Adrenal gland (tissue), 12 donors: ENCODE data around the gene ALDH18A1. TPM values are rescaled to one million over a fixed set of nuclear protein-coding genes. Genes with fewer than 3 reads are reported as not detected.

Experiments used
- DNase-seq, 7 donors: peaks; one replicate each; pipeline ENCODE4 v3.0.0-alpha.2; 2019 to 2020
- H3K27ac ChIP-seq, 5 donors: fragments of 200-600 bp; sonication (generic) in 4 of 5; 1 replicate in 3 of 5; 2 replicates in 2 of 5; pipeline versions ENCODE4 v1.5.1 to v1.8.0; 2016 to 2020; ENCODE audit warnings: mild to moderate bottlenecking in 1 of 5
- H3K27me3 ChIP-seq: fragments of 200-600 bp; 2 replicates; pipeline ENCODE4 v1.8.0; 2021
- H3K36me3 ChIP-seq, 2 donors: fragments of 200-600 bp; replicated peaks in 1 of 2; 1 replicate in 1 of 2; 2 replicates in 1 of 2; pipeline versions ENCODE4 v1.5.1 to v1.8.0; 2018 to 2022
- H3K4me1 ChIP-seq, 2 donors: fragments of 200-600 bp; replicated peaks in 1 of 2; 1 replicate in 1 of 2; 2 replicates in 1 of 2; pipeline versions ENCODE4 v1.5.1 to v1.8.0; 2018 to 2021
- H3K4me3 ChIP-seq, 4 donors: fragments of 200-600 bp; sonication (generic) in 3 of 4; one replicate each; pipeline ENCODE4 v1.5.1; 2016 to 2018
- H3K9me3 ChIP-seq, 3 donors: fragments of 200-600 bp; sonication (generic) in 1 of 3; replicated peaks in 1 of 3; 1 replicate in 2 of 3; 2 replicates in 1 of 3; pipeline versions ENCODE4 v1.5.1 to v1.8.0; 2016 to 2021
- CTCF ChIP-seq, 6 experiments: fragments of 450-650 bp in 4 of 6; fragments of 200-600 bp in 2 of 6; sonication (generic) in 1 of 6; IDR thresholded peaks; 1 replicate in 5 of 6; 2 replicates in 1 of 6; pipeline versions ENCODE4 v1.5.1 to v1.8.0; 2016 to 2021; ENCODE audit warnings: antibody characterized with exemption in 6 of 6, mild to moderate bottlenecking in 2 of 6, moderate library complexity in 1 of 6
- POLR2A ChIP-seq, 2 donors: fragments of 450-650 bp; IDR thresholded peaks; one replicate each; pipeline ENCODE4 v1.6.1; 2017; ENCODE audit warnings: antibody characterized with exemption in 2 of 2, mild to moderate bottlenecking in 2 of 2, moderate library complexity in 1 of 2
- WGBS, 4 donors: extraction: QIAGEN DNeasy Blood & Tissue Kit in 2 of 4; methylation state at CpG; one replicate each; pipeline versions ENCODE4 v1.1.5 to v1.1.7; 2013 to 2017; 5-methylcytosine and 5-hydroxymethylcytosine counted together
- intact Hi-C, 2 donors: fragments of 100-400 bp; cut with DNase I; formaldehyde crosslinking; loops; one replicate each; pipeline versions ENCODE4 v1.14.1 to v1.15.0; 2022 to 2023
- polyA plus RNA-seq, 3 donors: library from polyadenylated mRNA; stranded (reverse); fragments of 200-250 nt in 2 of 3; fragments of 350-450 nt in 1 of 3; fragmentation: Illumina TruSeq in 1 of 3; extraction: RNeasy Lipid Tissue Mini Kit (QIAGEN cat#74804) in 1 of 3; gene quantifications; one replicate each; pipeline ENCODE4 v1.2.3, GENCODE V29; 2013 to 2014
- total RNA-seq, 9 donors: library from RNA; depleted of rRNA in 4 of 9; stranded (reverse); fragments of >200 nt in 4 of 9; fragments of 120-200 nt in 1 of 9; fragmentation: NEBNext Ultra II Directional in 1 of 9; extraction: Animal tissue kit (Norgen Biotek cat#: 25700) in 1 of 9; gene quantifications; one replicate each; pipeline versions ENCODE4 v1.1.0 to v1.2.4, GENCODE V29; 2013 to 2023
- donor health status: healthy with polysubstance abuse.
- donor health status: Bipolar disorder and iron deficiency.
- donor health status: DM: yes; HTN: yes; CAD: no.
- donor health status: DM: no; HTN: no; CAD: no.
- donor health status: DM: no; HTN: no; CAD: no.
- donor health status: DM: yes; HTN: yes; CAD: no.

Gene ALDH18A1
- total and polyA plus RNA-seq, 12 donors, result 16.4 to 52.7 (median 39.8) TPM

GRCh38 chr10:95610727-95611126 lies 45.8 kb downstream of the ALDH18A1 start:
- H3K4me3 ChIP-seq, result no peak overlapping the region
- intact Hi-C loops, result no loop called here
- DNase-seq, result no peak
- H3K27me3 ChIP-seq, result no peaks in the 10 kb centered on the region
- no peak overlapping the region for H3K27ac ChIP-seq
- TF ChIP-seq POLR2A (IDR thresholded peaks at IDR 0.05) (no peak), CTCF (IDR thresholded peaks at IDR 0.05) (no peak)
- H3K4me1 ChIP-seq, result peaks cover 5 to 6% of the 10 kb centered on the region in 2 donors
- 91 to 98% (median 93%) methylated on average over 3 of the region's 3 CpGs for WGBS, 4 donors
- peaks cover 0 to 63% of the 10 kb centered on the region in 2 donors for H3K36me3 ChIP-seq
- H3K9me3 ChIP-seq, result no peaks in the 10 kb centered on the region

GRCh38 chr10:95606922-95607321 lies 49.6 kb downstream of the ALDH18A1 start:
- Histone ChIP-seq H3K36me3 (peaks cover 0 to 45% of the 10 kb centered on the region in 2 donors), H3K27ac (no peak overlapping the region), H3K27me3 (no peaks in the 10 kb centered on the region), H3K4me3 (no peak overlapping the region), H3K9me3 (no peaks in the 10 kb centered on the region), H3K4me1 (no peaks in the 10 kb centered on the region)
- WGBS, 4 donors, result 83 to 85% (median 85%) methylated on average over 3 of the region's 3 CpGs
- TF ChIP-seq CTCF (IDR thresholded peaks at IDR 0.05), result no peak
- no peak for TF ChIP-seq POLR2A (IDR thresholded peaks at IDR 0.05)
- intact Hi-C loops, result no loop called here
- DNase-seq, result no peak

GRCh38 chr10:95605163-95605562 lies 51.3 kb downstream of the ALDH18A1 start:
- peak overlapping the region in 1 of 5 donors; percentile 27 for H3K27ac ChIP-seq
- peaks cover 0 to 33% of the 10 kb centered on the region in 2 donors for H3K36me3 ChIP-seq
- H3K27me3 ChIP-seq, result no peaks in the 10 kb centered on the region
- 86 to 90% (median 89%) methylated on average over 3 of the region's 3 CpGs for WGBS, 4 donors
- no peaks in the 10 kb centered on the region for H3K9me3 ChIP-seq
- no peak for DNase-seq
- intact Hi-C loops, result no loop called here
- no peaks in the 10 kb centered on the region for H3K4me1 ChIP-seq
- no peak overlapping the region for H3K4me3 ChIP-seq
- TF ChIP-seq POLR2A (IDR thresholded peaks at IDR 0.05) (no peak), CTCF (IDR thresholded peaks at IDR 0.05) (no peak)

- Histone ChIP-seq H3K4me1 (no peaks in the 10 kb centered on the region), H3K27ac (peak overlapping the region in 1 of 5 donors; percentile 21), H3K9me3 (no peaks in the 10 kb centered on the region), H3K4me3 (no peak overlapping the region), H3K36me3 (peaks cover 0 to 28% of the 10 kb centered on the region in 2 donors), H3K27me3 (no peaks in the 10 kb centered on the region)
- intact Hi-C loops, result loop anchor here (5.0 kb wide), 2 partner anchors 232 to 237 kb away; no protein-coding TSS in a partner anchor
- DNase-seq, result no peak
- TF ChIP-seq POLR2A (IDR thresholded peaks at IDR 0.05) (no peak), CTCF (IDR thresholded peaks at IDR 0.05) (no peak)
Measured at GRCh38 chr10:95604630-95605029, 51.9 kb downstream of the ALDH18A1 start.
